HepG2 (cell line): ENCODE measurements around the gene FGFR1OP2. TPM values are rescaled to one million over a fixed set of nuclear protein-coding genes. Genes with fewer than 3 reads are reported as not detected.

Experiments
- ATAC-seq: fragments of 200-7000 bp; cut with Tn5 transposase; 3 replicates; pipeline ENCODE4 v1.9.1; 2020; ENCODE audit warnings: mild to moderate bottlenecking, moderate library complexity
- BruUV-seq: library from RNA; stranded (reverse); fragments of 400-500 nt; replicated peaks from 2 replicates; lab custom pipeline; 2021; lab: Mats Ljungman, UMichigan
- CTCF ChIA-PET: fragments of 300-600 bp; formaldehyde crosslinking; extraction: SDS; loops from one replicate; lab custom pipeline; 2021; ENCODE audit warnings: low total read pairs, inconsistent platforms, low intra/inter-chr PET ratio; lab: Yijun Ruan, JAX
- POLR2A ChIA-PET: fragments of 350-600 bp; sonication (Branson Sonifier 250); formaldehyde crosslinking; loops from one replicate; lab custom pipeline; 2020; ENCODE audit warnings: antibody characterized with exemption, inconsistent platforms; lab: Yijun Ruan, JAX
- DNase-seq: peaks from one replicate; pipeline ENCODE4 v3.0.0-alpha.2; 2015; ENCODE audit warnings: low spot score
- FAIRE-seq: peaks from 3 replicates; lab custom pipeline; 2011; peaks lifted over from hg19 to GRCh38; lab: Jason Lieb, UNC
- H2AFZ ChIP-seq: one replicate; pipeline ENCODE4 v1.6.1; 2011; ENCODE audit warnings: low read length, inconsistent platforms
- H3K27ac ChIP-seq: fragments of 300-600 bp; 3 replicates; pipeline ENCODE4 v1.8.0; 2011; ENCODE audit warnings: mixed run types, mild to moderate bottlenecking, mixed read lengths, low read length, inconsistent platforms; ENCODE audit not compliant: insufficient read depth; ENCODE audit errors: extremely low read length
- H3K27me3 ChIP-seq, 2 experiments: fragments of 200-600 bp in 1 of 2; 2 replicates in 1 of 2; 3 replicates in 1 of 2; pipeline versions ENCODE4 v1.6.0 to v1.8.0; 2011; ENCODE audit warnings: low read length in 2 of 2, mild to moderate bottlenecking in 2 of 2, moderate library complexity in 2 of 2, inconsistent platforms in 1 of 2; ENCODE audit not compliant: insufficient read depth in 2 of 2, control insufficient read depth in 1 of 2
- H3K36me3 ChIP-seq, 2 experiments: fragments of 200-600 bp in 1 of 2; replicated peaks in 1 of 2; 2 replicates in 1 of 2; 3 replicates in 1 of 2; pipeline versions ENCODE4 v1.5.1 to v1.8.0; 2011; ENCODE audit warnings: low read length in 2 of 2, inconsistent platforms in 1 of 2; ENCODE audit not compliant: insufficient read depth in 2 of 2, control insufficient read depth in 1 of 2
- H3K4me1 ChIP-seq: 2 replicates; pipeline ENCODE4 v1.5.1; 2012; ENCODE audit warnings: low read length, inconsistent platforms; ENCODE audit not compliant: insufficient read depth
- H3K4me2 ChIP-seq: 2 replicates; pipeline ENCODE4 v1.6.0; 2011; ENCODE audit warnings: low read depth, low read length, inconsistent platforms
- H3K4me3 ChIP-seq, 3 experiments: fragments of 200-600 bp in 1 of 3; sonication (generic), shearing (Covaris generic) in 1 of 3; replicated peaks in 1 of 3; 2 replicates each; pipeline ENCODE4 v1.5.1; 2011 to 2016; ENCODE audit warnings: low read length in 3 of 3, inconsistent platforms in 2 of 3, low read depth in 2 of 3, mild to moderate bottlenecking in 2 of 3, control low read depth in 1 of 3, mixed read lengths in 1 of 3; ENCODE audit not compliant: insufficient read depth in 1 of 3
- H3K79me2 ChIP-seq: one replicate; pipeline ENCODE4 v1.6.1; 2011; ENCODE audit warnings: low read length, inconsistent platforms; ENCODE audit not compliant: insufficient read depth
- H3K9ac ChIP-seq: 2 replicates; pipeline ENCODE4 v1.6.0; 2011; ENCODE audit warnings: mild to moderate bottlenecking, low read depth, low read length, inconsistent platforms; ENCODE audit not compliant: insufficient read depth
- H3K9me3 ChIP-seq: 2 replicates; pipeline ENCODE4 v1.5.1; 2012; ENCODE audit warnings: mild to moderate bottlenecking, low read length
- H4K20me1 ChIP-seq: 2 replicates; pipeline ENCODE4 v1.6.0; 2011; ENCODE audit warnings: inconsistent platforms, mild to moderate bottlenecking, low read length, moderate library complexity; ENCODE audit not compliant: insufficient read depth
- ATF7 ChIP-seq, 2 experiments: fragments of 450-650 bp in 1 of 2; sonication (generic) in 1 of 2; formaldehyde crosslinking in 1 of 2; IDR thresholded peaks; 2 replicates each; pipeline versions ENCODE4 v1.4.0 to v1.6.1; 2016 to 2020; ENCODE audit warnings: antibody characterized with exemption in 1 of 2, mild to moderate bottlenecking in 1 of 2, missing genetic modification reagents in 1 of 2
- CHD2 ChIP-seq: IDR thresholded peaks from 2 replicates; pipeline ENCODE4 v1.6.1; 2011; ENCODE audit warnings: low read depth, low read length, improper control_type of control experiment
- DNMT3B ChIP-seq: conservative IDR thresholded peaks from 2 replicates; pipeline ENCODE4 v1.6.1; 2016; ENCODE audit warnings: missing biosample characterization, control low read depth
- MAFF ChIP-seq: IDR thresholded peaks from 2 replicates; pipeline ENCODE4 v1.6.1; 2011; ENCODE audit warnings: low read depth, low read length, improper control_type of control experiment
- MAFK ChIP-seq, 2 experiments: IDR thresholded peaks in 1 of 2; conservative IDR thresholded peaks in 1 of 2; 2 replicates each; pipeline ENCODE4 v1.6.1; 2011; ENCODE audit warnings: improper control_type of control experiment in 2 of 2, low read length in 2 of 2
- NFE2L2 ChIP-seq: fragments of 150-350 bp; IDR thresholded peaks from 2 replicates; pipeline ENCODE4 v1.6.1; 2014; ENCODE audit warnings: low read length
- NFYB ChIP-seq: sonication (generic); formaldehyde crosslinking; IDR thresholded peaks from 2 replicates; pipeline ENCODE4 v1.4.0; 2020; ENCODE audit warnings: missing genetic modification reagents
- POLR2G ChIP-seq: fragments of 200-400 bp; formaldehyde crosslinking; IDR thresholded peaks from 2 replicates; pipeline ENCODE4 v1.6.1; 2018; ENCODE audit warnings: mild to moderate bottlenecking, low read depth, low read length, moderate library complexity
- SOX6 ChIP-seq, 2 experiments: fragments of 450-650 bp in 1 of 2; sonication (generic) in 1 of 2; formaldehyde crosslinking in 1 of 2; IDR thresholded peaks; 2 replicates each; pipeline versions ENCODE4 v1.4.0 to v1.6.1; 2017 to 2020; ENCODE audit warnings: antibody characterized with exemption in 1 of 2, mild to moderate bottlenecking in 1 of 2, missing genetic modification reagents in 1 of 2
- ZBTB44 ChIP-seq: sonication (generic); formaldehyde crosslinking; IDR thresholded peaks from 2 replicates; pipeline ENCODE4 v1.4.0; 2020; ENCODE audit warnings: missing genetic modification reagents
- ZNF280B ChIP-seq: sonication (generic); formaldehyde crosslinking; IDR thresholded peaks from 2 replicates; pipeline ENCODE4 v1.5.0; 2020; ENCODE audit warnings: missing genetic modification reagents, mild to moderate bottlenecking, borderline replicate concordance
- ZNF616 ChIP-seq: sonication (generic); formaldehyde crosslinking; IDR thresholded peaks from 2 replicates; pipeline ENCODE4 v1.5.0; 2020; ENCODE audit warnings: low read depth, mild to moderate bottlenecking, missing genetic modification reagents
- WGBS: methylation state at CpG from one replicate; pipeline ENCODE4 v1.1.6; 2017; ENCODE audit warnings: low lambda C conversion rate; 5-methylcytosine and 5-hydroxymethylcytosine counted together
- in situ Hi-C: cut with HindIII; loops from 2 replicates; pipeline ENCODE4 v1.10.0; 2017; ENCODE audit warnings: low pct_unique_long_range_greater_than_20kb; ENCODE audit not compliant: extremely low pct_ligation_motif_present
- intact Hi-C: fragments of 100-400 bp; cut with micrococcal nuclease; formaldehyde crosslinking; loops from one replicate; pipeline ENCODE4 v1.10.0; 2022; ENCODE audit not compliant: unreplicated experiment
- polyA plus RNA-seq, 8 experiments: library from polyadenylated mRNA; depleted of rRNA in 3 of 8; stranded (reverse) in 7 of 8; unstranded in 1 of 8; fragments of >200 nt; fragmentation: Illumina TruSeq in 4 of 8; extraction: Trizol in 4 of 8; gene quantifications; 2 replicates each; pipeline versions ENCODE4 v1.2.1 to v1.2.3, GENCODE V29; 2011 to 2016; ENCODE audit warnings: low read depth in 4 of 8, missing spikeins in 1 of 8, mixed read lengths in 1 of 8; ENCODE audit not compliant: insufficient read depth in 1 of 8
- total RNA-seq, 5 experiments: library from RNA; depleted of rRNA; stranded (reverse); fragments of >200 nt; fragmentation: Illumina TruSeq; extraction: Trizol; gene quantifications; 2 replicates each; pipeline ENCODE4 v1.2.3, GENCODE V29; 2016; ENCODE audit warnings: low read depth in 1 of 5

The FGFR1OP2 gene
- total and polyA plus RNA-seq, 2 of the 13 experiments (the other 11 are each of a cell fraction or from before 2014, with no cell fraction given) = 18.3 to 38.1 TPM

- BruUV-seq = no TSS peak
- H4K20me1 ChIP-seq = no peaks in the 10 kb centered on the region
- H3K9me3 ChIP-seq = no peaks in the 10 kb centered on the region
- 0 out of 5 replicates have a peak, but pooled peaks cover 0 to 7% of the 10 kb centered on the region in 2 experiments for H3K36me3 ChIP-seq
- peak; percentile 78 for TF ChIP-seq NFE2L2
- no peak for TF ChIP-seq NFYB
- peak; percentile 83 to 84 for TF ChIP-seq MAFK (conservative IDR thresholded peaks at IDR 0.05 in 1 of 2, IDR thresholded peaks at IDR 0.05 in 1 of 2; ENCODE audit: low read length in 2 of 2)
- peak; percentile 78 for TF ChIP-seq MAFF
- no peak for TF ChIP-seq DNMT3B
- TF ChIP-seq, all 625 proteins: peak for 3
- H3K4me2 ChIP-seq = no peak overlapping the region
- H3K9ac ChIP-seq = no peak overlapping the region
- WGBS = 97% methylated on average over 4 of the region's 4 CpGs
- FAIRE-seq (no peak), DNase-seq (no peak), ATAC-seq (no peak)
- CTCF ChIA-PET = no interaction called here
- H3K4me3 ChIP-seq = no peak overlapping the region
- no peaks in the 10 kb centered on the region for H3K4me1 ChIP-seq
- in situ Hi-C loops (no loop called here), intact Hi-C loops (no loop called here)
- no peak overlapping the region for H2AFZ ChIP-seq
- H3K79me2 ChIP-seq = no peaks in the 10 kb centered on the region
- no peaks in the 10 kb centered on the region for H3K27me3 ChIP-seq
- POLR2A ChIA-PET = no interaction called here
- no peak overlapping the region for H3K27ac ChIP-seq
Observed at GRCh38 chr12:26895672-26896071, 42.6 kb upstream of the FGFR1OP2 start.

- TF ChIP-seq CHD2 = no peak
- TF ChIP-seq ATF7 (IDR thresholded peaks at IDR 0.05) = no peak
- no peak for TF ChIP-seq ATF7 (CRISPR knock-in tag; IDR thresholded peaks at IDR 0.05)
- TF ChIP-seq ZBTB44 (CRISPR knock-in tag) = no peak
- no peak for TF ChIP-seq POLR2G
- no peak for TF ChIP-seq SOX6 (IDR thresholded peaks at IDR 0.05)
- TF ChIP-seq SOX6 (CRISPR knock-in tag; IDR thresholded peaks at IDR 0.05) = no peak
- no peak for TF ChIP-seq ZNF280B (CRISPR knock-in tag)
- TF ChIP-seq ZNF616 (CRISPR knock-in tag) = no peak
- no peak overlapping the region for H3K4me3 ChIP-seq
- 0 out of 5 replicates have a peak, but pooled peaks cover 0 to 7% of the 10 kb centered on the region in 2 experiments for H3K36me3 ChIP-seq
- no peaks in the 10 kb centered on the region for H3K27me3 ChIP-seq
- FAIRE-seq (no peak), DNase-seq (no peak), ATAC-seq (no peak)
- no peak overlapping the region for H3K27ac ChIP-seq
- H3K4me1 ChIP-seq = no peaks in the 10 kb centered on the region
- H2AFZ ChIP-seq = no peak overlapping the region
- ChIA-PET CTCF (no interaction called here), POLR2A (no interaction called here)
- H3K9me3 ChIP-seq = no peaks in the 10 kb centered on the region
- no TSS peak for BruUV-seq
- in situ Hi-C loops = no loop called here
- no peaks in the 10 kb centered on the region for H4K20me1 ChIP-seq
- no peaks in the 10 kb centered on the region for H3K79me2 ChIP-seq
- intact Hi-C loops = no loop called here
- H3K4me2 ChIP-seq = no peak overlapping the region
- 96% methylated on average over 2 of the region's 2 CpGs for WGBS
- H3K9ac ChIP-seq = no peak overlapping the region
Observed at GRCh38 chr12:26896913-26897312, 41.4 kb upstream of the FGFR1OP2 start.
